T-cell (primary cell): ENCODE measurements around the gene OR5D18. TPM values are rescaled to one million over a fixed set of nuclear protein-coding genes. Genes with fewer than 3 reads are reported as not detected.

Source experiments
- ATAC-seq, 4 experiments: fragments of 200-7000 bp in 3 of 4; fragments of 150-1000 bp in 1 of 4; cut with Tn5 transposase; replicated peaks in 1 of 4; 1 replicate in 3 of 4; 2 replicates in 1 of 4; pipeline ENCODE4 v1.10.0; 2021; ENCODE audit warnings: moderate library complexity in 3 of 4, mild to moderate bottlenecking in 2 of 4, moderate number of reproducible peaks in 1 of 4
- CTCF ChIA-PET, 2 donors: fragments of 300-600 bp; sonication (Branson Sonifier 250); formaldehyde crosslinking; loops; one replicate each; lab custom pipeline; 2022; ENCODE audit warnings: antibody characterized with exemption in 2 of 2; lab: Charles Lee
- POLR2A ChIA-PET, 2 donors: fragments of 300-600 bp; sonication (Branson Sonifier 250); formaldehyde crosslinking; loops; one replicate each; lab custom pipeline; 2022; ENCODE audit warnings: antibody characterized with exemption in 2 of 2; lab: Charles Lee
- DNase-seq, 35 experiments: peaks; one replicate each; pipeline versions ENCODE4 v3.0.0 to v3.0.0-alpha.2; 2013 to 2023
- H3K27ac ChIP-seq: one replicate; pipeline ENCODE4 v1.5.1; 2013; ENCODE audit warnings: low read length
- H3K27me3 ChIP-seq, 2 experiments: replicated peaks in 1 of 2; 1 replicate in 1 of 2; 2 replicates in 1 of 2; pipeline versions ENCODE4 v1.6.1 to v1.7.0; 2013; ENCODE audit warnings: low read length in 1 of 2, mixed read lengths in 1 of 2; ENCODE audit not compliant: control insufficient read depth in 2 of 2, insufficient read depth in 2 of 2; ENCODE audit errors: extremely low read depth in 1 of 2
- H3K36me3 ChIP-seq, 2 donors: 1 replicate in 1 of 2; 2 replicates in 1 of 2; pipeline versions ENCODE4 v1.6.1 to v1.7.0; 2013; ENCODE audit warnings: low read length in 1 of 2; ENCODE audit not compliant: control insufficient read depth in 2 of 2, insufficient read depth in 1 of 2; ENCODE audit errors: extremely low read depth in 1 of 2
- H3K4me1 ChIP-seq, 2 experiments: 1 replicate in 1 of 2; 2 replicates in 1 of 2; pipeline versions ENCODE4 v1.6.1 to v1.7.0; 2013; ENCODE audit warnings: low read length in 2 of 2, mixed read lengths in 1 of 2; ENCODE audit not compliant: insufficient read depth in 2 of 2, control insufficient read depth in 1 of 2; ENCODE audit errors: extremely low read depth in 1 of 2
- H3K4me3 ChIP-seq, 2 donors: 1 replicate in 1 of 2; 2 replicates in 1 of 2; pipeline versions ENCODE4 v1.5.1 to v1.7.0; 2013; ENCODE audit warnings: mild to moderate bottlenecking in 2 of 2, low read length in 1 of 2, moderate library complexity in 1 of 2; ENCODE audit not compliant: control insufficient read depth in 1 of 2; ENCODE audit errors: extremely low read depth in 1 of 2
- H3K9me3 ChIP-seq: 2 replicates; pipeline ENCODE4 v1.7.0; 2013
- H3K27ac Mint-ChIP-seq, 2 donors: one replicate each; pipeline ENCODE4 v1.8.0; 2020 to 2021; ENCODE audit warnings: mild to moderate bottlenecking in 2 of 2, mixed read lengths in 2 of 2
- H3K27me3 Mint-ChIP-seq, 2 donors: one replicate each; pipeline ENCODE4 v1.8.0; 2021 to 2022; ENCODE audit warnings: mixed read lengths in 2 of 2
- H3K36me3 Mint-ChIP-seq: one replicate; pipeline ENCODE4 v1.8.0; 2021; ENCODE audit warnings: mixed read lengths
- H3K4me1 Mint-ChIP-seq, 3 donors: one replicate each; pipeline ENCODE4 v1.8.0; 2020 to 2022; ENCODE audit warnings: mixed read lengths in 3 of 3, mild to moderate bottlenecking in 1 of 3
- H3K4me3 Mint-ChIP-seq, 3 donors: one replicate each; pipeline ENCODE4 v1.8.0; 2020 to 2022; ENCODE audit warnings: mild to moderate bottlenecking in 3 of 3, mixed read lengths in 3 of 3, moderate library complexity in 3 of 3
- H3K9me3 Mint-ChIP-seq, 3 donors: one replicate each; pipeline ENCODE4 v1.8.0; 2020 to 2022; ENCODE audit warnings: mixed read lengths in 3 of 3
- WGBS: methylation state at CpG from one replicate; pipeline ENCODE4 v1.1.5; 2013; ENCODE audit warnings: missing lambda C conversion rate; ENCODE audit not compliant: insufficient coverage; 5-methylcytosine and 5-hydroxymethylcytosine counted together
- total RNA-seq, 35 experiments: library from RNA in 6 of 35; stranded (reverse) in 6 of 35; fragments of 120-200 nt in 1 of 35; gene quantifications; one replicate each; pipeline versions ENCODE4 v1.2.1 to v1.2.4 and lab custom pipeline; 2013 to 2026

The OR5D18 gene
- total RNA-seq (not detected), total RNA-seq (lab: John Stamatoyannopoulos, UW) (0 reads per million in 29 experiments)
- not detected for total RNA-seq (2013)

GRCh38 chr11:55819330-55819729 lies at the start of gene OR5D18:
OR5D18 (plus strand) TSS chr11:55819630; CDS start chr11:55819630, 0 bp downstream.
- H3K36me3 ChIP-seq, result no peaks in the 10 kb centered on the region
- no peak for ATAC-seq
- no peaks in the 10 kb centered on the region for H3K27me3 Mint-ChIP-seq
- H3K4me3 Mint-ChIP-seq, result no peak within 1 kb of the TSS
- ChIA-PET CTCF (no interaction called here), POLR2A (no interaction called here)
- 80% methylated on average over 2 of the region's 5 CpGs for WGBS
- H3K9me3 ChIP-seq, result peaks cover 3% of the 10 kb centered on the region
- H3K27me3 ChIP-seq, result no peaks in the 10 kb centered on the region
- H3K4me1 ChIP-seq, result no peaks in the 10 kb centered on the region
- H3K4me3 ChIP-seq, result no peak within 1 kb of the TSS
- no peak within 1 kb of the TSS for H3K27ac Mint-ChIP-seq
- DNase-seq, result no peak
- H3K4me1 Mint-ChIP-seq, result no peaks in the 10 kb centered on the region
- H3K9me3 Mint-ChIP-seq, result peaks cover 21 to 31% (median 26%) of the 10 kb centered on the region in 3 donors
- H3K36me3 Mint-ChIP-seq, result no peaks in the 10 kb centered on the region
- H3K27ac ChIP-seq, result no peak within 1 kb of the TSS

- POLR2A ChIA-PET, result no interaction called here
- H3K9me3 ChIP-seq, result peaks cover 10% of the 10 kb centered on the region
- no peak within 1 kb of the TSS for H3K4me3 Mint-ChIP-seq
- H3K36me3 Mint-ChIP-seq, result no peaks in the 10 kb centered on the region
- H3K4me1 Mint-ChIP-seq, result no peaks in the 10 kb centered on the region
- peaks cover 13 to 22% (median 15%) of the 10 kb centered on the region in 3 donors for H3K9me3 Mint-ChIP-seq
- H3K27me3 Mint-ChIP-seq, result no peaks in the 10 kb centered on the region
- no peak within 1 kb of the TSS for H3K27ac ChIP-seq
- ATAC-seq, result no peak
- H3K36me3 ChIP-seq, result no peaks in the 10 kb centered on the region
- H3K27ac Mint-ChIP-seq, result no peak within 1 kb of the TSS
- CTCF ChIA-PET, result no interaction called here
- H3K4me3 ChIP-seq, result no peak within 1 kb of the TSS
- H3K27me3 ChIP-seq, result no peaks in the 10 kb centered on the region
- DNase-seq, result no peak
- no peaks in the 10 kb centered on the region for H3K4me1 ChIP-seq
Observed at GRCh38 chr11:55773138-55773537, 46.3 kb upstream of the OR5D18 start, which contains the start of gene OR5D13. OR5D13 (plus strand) TSS chr11:55773438; CDS start chr11:55773438, 0 bp downstream.

DNA sequence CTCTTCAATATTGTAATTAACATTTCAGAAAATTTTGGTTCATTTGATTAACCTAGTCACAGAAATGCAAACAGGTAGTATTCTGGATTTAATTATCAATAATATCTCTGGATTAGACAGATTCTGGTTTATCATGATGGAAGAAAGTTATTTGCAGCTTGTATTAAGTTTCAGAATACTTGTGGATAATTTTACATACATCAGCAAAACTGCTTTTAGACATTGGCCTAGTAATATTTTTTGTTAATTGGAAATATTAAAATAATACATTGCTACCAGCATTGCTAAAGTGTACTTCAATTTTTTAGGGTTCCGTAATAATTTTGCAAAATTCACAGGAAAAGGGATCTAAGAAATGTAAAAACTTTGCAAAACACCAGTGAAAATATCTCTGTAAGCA lies 27.8 kb upstream of the OR5D18 start:
- Mint-ChIP-seq H3K4me3 (no peak overlapping the region), H3K27me3 (no peaks in the 10 kb centered on the region), H3K4me1 (no peaks in the 10 kb centered on the region), H3K36me3 (no peaks in the 10 kb centered on the region), H3K27ac (no peak overlapping the region), H3K9me3 (peaks cover 21 to 30% (median 28%) of the 10 kb centered on the region in 3 donors)
- no CpG with 5 or more reads among the region's 1 CpG for whole genome bisulfite sequencing
- no peaks in the 10 kb centered on the region for H3K27me3 ChIP-seq
- no peak for DNase-seq
- no peak overlapping the region for H3K27ac ChIP-seq
- H3K9me3 ChIP-seq, result peaks cover 9% of the 10 kb centered on the region
- H3K4me1 ChIP-seq, result no peaks in the 10 kb centered on the region
- CTCF ChIA-PET, result no interaction called here
- H3K36me3 ChIP-seq, result no peaks in the 10 kb centered on the region
- ATAC-seq, result no peak
- H3K4me3 ChIP-seq, result no peak overlapping the region
- POLR2A ChIA-PET, result no interaction called here

- no peaks in the 10 kb centered on the region for H3K36me3 ChIP-seq
- peaks cover 15 to 21% (median 21%) of the 10 kb centered on the region in 3 donors for H3K9me3 Mint-ChIP-seq
- ATAC-seq (no peak), DNase-seq (no peak)
- no peaks in the 10 kb centered on the region for H3K4me1 Mint-ChIP-seq
- peaks cover 7% of the 10 kb centered on the region for H3K9me3 ChIP-seq
- H3K4me1 ChIP-seq, result no peaks in the 10 kb centered on the region
- no peaks in the 10 kb centered on the region for H3K27me3 ChIP-seq
- H3K27me3 Mint-ChIP-seq, result no peaks in the 10 kb centered on the region
- H3K27ac Mint-ChIP-seq, result no peak overlapping the region
- no peak overlapping the region for H3K4me3 Mint-ChIP-seq
- H3K4me3 ChIP-seq, result no peak overlapping the region
- ChIA-PET CTCF (no interaction called here), POLR2A (no interaction called here)
- H3K36me3 Mint-ChIP-seq, result no peaks in the 10 kb centered on the region
- H3K27ac ChIP-seq, result no peak overlapping the region
- 80% methylated on average over 1 of the region's 2 CpGs for WGBS
Observed at GRCh38 chr11:55793321-55793720, 26.1 kb upstream of the OR5D18 start.

DNA sequence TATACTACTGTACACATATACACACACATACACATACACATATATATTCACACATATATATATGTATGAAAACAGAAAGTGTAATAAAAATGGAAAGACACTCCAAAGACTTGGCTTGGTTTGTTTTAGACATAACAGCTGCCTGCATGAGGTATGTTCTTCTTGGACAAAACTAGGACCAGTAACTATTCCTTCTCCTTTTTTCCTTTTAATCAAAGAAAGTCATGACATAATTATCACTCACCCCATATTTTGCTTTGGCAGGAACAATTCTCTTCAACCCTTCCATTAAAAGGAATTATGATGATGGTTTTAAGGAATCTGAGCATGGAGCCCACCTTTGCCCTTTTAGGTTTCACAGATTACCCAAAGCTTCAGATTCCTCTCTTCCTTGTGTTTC lies 24.2 kb upstream of the OR5D18 start, which contains the start of gene OR5D14:
Gene OR5D14, plus strand, starts transcription at position 301 of the 400 bp plus-strand sequence. Its CDS starts 0 bp downstream, at position 301.
- no peak within 1 kb of the TSS for H3K27ac ChIP-seq
- ChIA-PET POLR2A (no interaction called here), CTCF (no interaction called here)
- Mint-ChIP-seq H3K27ac (no peak within 1 kb of the TSS), H3K9me3 (peaks cover 21 to 31% (median 22%) of the 10 kb centered on the region in 3 donors), H3K36me3 (no peaks in the 10 kb centered on the region), H3K4me1 (no peaks in the 10 kb centered on the region), H3K4me3 (no peak within 1 kb of the TSS), H3K27me3 (no peaks in the 10 kb centered on the region)
- H3K4me3 ChIP-seq, result no peak within 1 kb of the TSS
- DNase-seq, result no peak
- no peaks in the 10 kb centered on the region for H3K27me3 ChIP-seq
- ATAC-seq, result no peak
- no peaks in the 10 kb centered on the region for H3K4me1 ChIP-seq
- H3K9me3 ChIP-seq, result peaks cover 5% of the 10 kb centered on the region
- H3K36me3 ChIP-seq, result no peaks in the 10 kb centered on the region

DNA sequence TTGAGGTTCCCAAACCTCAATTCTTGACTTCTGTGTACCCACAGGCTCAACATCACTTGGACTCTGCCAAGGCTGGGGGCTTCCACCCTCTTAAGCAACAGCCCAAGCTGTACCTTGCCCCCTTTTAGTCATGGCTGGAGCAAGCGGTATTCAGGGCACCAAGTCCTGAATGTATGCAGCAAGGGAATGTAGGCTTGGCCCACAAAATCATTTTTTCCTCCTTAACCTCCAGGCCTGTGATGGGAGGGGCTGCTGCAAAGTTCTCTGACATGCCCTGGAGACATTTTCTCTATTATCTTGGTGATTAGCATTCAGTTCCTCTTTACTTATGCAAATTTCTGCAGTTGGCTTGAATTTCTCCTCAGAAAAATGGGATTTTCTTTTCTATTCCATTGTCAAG lies 13.2 kb upstream of the OR5D18 start:
- Mint-ChIP-seq H3K27ac (no peak overlapping the region), H3K9me3 (peaks cover 15 to 48% (median 25%) of the 10 kb centered on the region in 3 donors), H3K36me3 (no peaks in the 10 kb centered on the region), H3K4me1 (no peaks in the 10 kb centered on the region), H3K27me3 (no peaks in the 10 kb centered on the region), H3K4me3 (no peak overlapping the region)
- Histone ChIP-seq H3K4me3 (no peak overlapping the region), H3K36me3 (no peaks in the 10 kb centered on the region), H3K27me3 (no peaks in the 10 kb centered on the region), H3K27ac (no peak overlapping the region), H3K9me3 (peaks cover 5% of the 10 kb centered on the region), H3K4me1 (no peaks in the 10 kb centered on the region)
- DNase-seq, result no peak
- CTCF ChIA-PET, result no interaction called here
- POLR2A ChIA-PET, result no interaction called here
- WGBS, result no CpG with 5 or more reads among the region's 1 CpG
- no peak for ATAC-seq

DNA sequence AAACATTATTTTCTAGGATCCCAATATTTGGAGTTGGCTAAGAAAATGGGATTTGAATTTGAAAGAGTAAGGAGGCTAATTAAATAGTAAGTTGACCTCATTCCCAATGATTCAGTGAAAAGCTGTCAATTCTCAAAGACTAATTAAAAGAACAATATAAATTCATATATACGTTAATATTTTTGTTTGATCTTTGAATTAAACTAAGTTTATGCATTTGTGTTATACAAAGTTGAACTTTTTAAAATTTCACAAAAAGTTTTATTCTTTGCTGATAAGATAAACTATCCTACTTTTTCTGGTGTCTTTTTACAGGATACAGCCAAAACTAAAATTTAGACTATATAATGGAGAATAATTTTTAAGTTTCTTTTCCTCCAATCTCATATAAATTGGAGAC lies 8.4 kb upstream of the OR5D18 start, which contains the start of gene OR5L1:
Gene OR5L1, plus strand, starts transcription at position 301 of the 400 bp plus-strand sequence. CDS start 100 bp downstream, outside the sequence.
- Mint-ChIP-seq H3K4me1 (no peaks in the 10 kb centered on the region), H3K27me3 (no peaks in the 10 kb centered on the region), H3K4me3 (no peak within 1 kb of the TSS), H3K27ac (no peak within 1 kb of the TSS), H3K9me3 (peaks cover 20 to 41% (median 21%) of the 10 kb centered on the region in 3 donors), H3K36me3 (no peaks in the 10 kb centered on the region)
- DNase-seq (no peak), ATAC-seq (no peak)
- Histone ChIP-seq H3K4me3 (no peak within 1 kb of the TSS), H3K4me1 (no peaks in the 10 kb centered on the region), H3K27me3 (no peaks in the 10 kb centered on the region), H3K9me3 (no peaks in the 10 kb centered on the region), H3K36me3 (no peaks in the 10 kb centered on the region), H3K27ac (no peak within 1 kb of the TSS)
- CTCF ChIA-PET, result no interaction called here
- POLR2A ChIA-PET, result no interaction called here
- WGBS, result no CpG with 5 or more reads among the region's 1 CpG
